HepG2 (cell line): Measurements from ENCODE around the gene TAT.

Experiments used
- CTCF ChIP-seq: sonication (generic); formaldehyde crosslinking; IDR thresholded peaks from 2 replicates; pipeline ENCODE4 v1.5.0; 2020; ENCODE audit warnings: mild to moderate bottlenecking, missing genetic modification reagents, moderate library complexity
- ESRRA ChIP-seq: sonication (generic); formaldehyde crosslinking; IDR thresholded peaks from 2 replicates; pipeline ENCODE4 v1.5.1; 2020; ENCODE audit warnings: mild to moderate bottlenecking, low read depth, missing genetic modification reagents
- EZH2 ChIP-seq: conservative IDR thresholded peaks from 2 replicates; pipeline ENCODE4 v1.6.1; 2012; ENCODE audit warnings: mild to moderate bottlenecking, low read depth, low read length, moderate library complexity
- FIP1L1 ChIP-seq: fragments of 200-400 bp; formaldehyde crosslinking; IDR thresholded peaks from 2 replicates; pipeline ENCODE4 v1.6.1; 2018; ENCODE audit warnings: low read depth, mild to moderate bottlenecking, low read length, moderate library complexity, borderline replicate concordance; ENCODE audit not compliant: insufficient read depth
- GABPA ChIP-seq, 2 experiments: IDR thresholded peaks; 2 replicates each; pipeline ENCODE4 v1.6.1; 2011 to 2016; ENCODE audit warnings: low read depth in 2 of 2, low read length in 1 of 2, missing biosample characterization in 1 of 2, missing genetic modification characterization in 1 of 2
- IRF9 ChIP-seq: sonication (generic); formaldehyde crosslinking; IDR thresholded peaks from 2 replicates; pipeline ENCODE4 v1.8.0; 2022; ENCODE audit warnings: missing genetic modification reagents, mild to moderate bottlenecking, borderline replicate concordance
- KLF6 ChIP-seq: IDR thresholded peaks from 2 replicates; pipeline ENCODE4 v1.8.0; 2016; ENCODE audit warnings: missing biosample characterization, missing genetic modification reagents
- MAX ChIP-seq: IDR thresholded peaks from 2 replicates; pipeline ENCODE4 v1.6.1; 2012; ENCODE audit warnings: inconsistent platforms
- NONO ChIP-seq, 2 experiments: fragments of 450-650 bp in 1 of 2; sonication (generic) in 1 of 2; formaldehyde crosslinking in 1 of 2; IDR thresholded peaks in 1 of 2; conservative IDR thresholded peaks in 1 of 2; 2 replicates each; pipeline versions ENCODE4 v1.6.1 to v1.8.0; 2017 to 2022; ENCODE audit warnings: mild to moderate bottlenecking in 1 of 2, missing genetic modification reagents in 1 of 2, moderate library complexity in 1 of 2
- ZNF274 ChIP-seq: sonication (generic); formaldehyde crosslinking; IDR thresholded peaks from 2 replicates; pipeline ENCODE4 v1.5.1; 2020; ENCODE audit warnings: mild to moderate bottlenecking, missing genetic modification reagents
- ZNF747 ChIP-seq: sonication (generic); formaldehyde crosslinking; IDR thresholded peaks from 2 replicates; pipeline ENCODE4 v1.8.1; 2023; ENCODE audit warnings: missing genetic modification reagents, mild to moderate bottlenecking, borderline replicate concordance
- ZNF792 ChIP-seq: IDR thresholded peaks from 2 replicates; pipeline ENCODE4 v1.6.1; 2016

- TF ChIP-seq ZNF792 (CRISPR knock-in tag) = no peak
- no peak for TF ChIP-seq FIP1L1
- TF ChIP-seq MAX = no peak
- TF ChIP-seq ZNF747 (CRISPR knock-in tag) = no peak
- TF ChIP-seq CTCF (CRISPR knock-in tag) = peak; percentile 79
- TF ChIP-seq ZNF274 (CRISPR knock-in tag) = no peak
- TF ChIP-seq ESRRA = no peak
- TF ChIP-seq EZH2 = no peak
- TF ChIP-seq GABPA (IDR thresholded peaks at IDR 0.05; ENCODE audit: low read depth, low read length) = no peak
- no peak for TF ChIP-seq GABPA (CRISPR knock-in tag; IDR thresholded peaks at IDR 0.05; ENCODE audit: low read depth)
- TF ChIP-seq KLF6 (CRISPR knock-in tag) = no peak
- TF ChIP-seq IRF9 (CRISPR knock-in tag) = no peak
- TF ChIP-seq NONO (IDR thresholded peaks at IDR 0.05) = no peak
- TF ChIP-seq NONO (CRISPR knock-in tag; conservative IDR thresholded peaks at IDR 0.05) = no peak
These were observed 34.5 kb downstream of the TAT start for GRCh38 chr16:71542377-71542776.
